HG03571 (cell line): ENCODE measurements around the gene PDLIM1.

Experiments
- ATAC-seq: cut with Tn5 transposase; IDR thresholded peaks from one replicate; pipeline ENCODE4 v1.9.1; 2021; ENCODE audit not compliant: unreplicated experiment

Gene PDLIM1

GRCh38 chr10:95289003-95289920 lies 1.5 kb downstream of the PDLIM1 start:
- ATAC-seq = no peak

- ATAC-seq = no peak
These were observed 2.5 kb downstream of the PDLIM1 start for GRCh38 chr10:95288303-95288702.

- no peak for ATAC-seq
These were observed 3.5 kb downstream of the PDLIM1 start for GRCh38 chr10:95287281-95287680.

GRCh38 chr10:95286707-95287106 lies 4.1 kb downstream of the PDLIM1 start:
- ATAC-seq = no peak

- no peak for ATAC-seq
These were observed 5.2 kb downstream of the PDLIM1 start for GRCh38 chr10:95285556-95285955.

GRCh38 chr10:95284807-95285206 lies 6.0 kb downstream of the PDLIM1 start:
- ATAC-seq = no peak

- no peak for ATAC-seq
These were observed 8.7 kb downstream of the PDLIM1 start for GRCh38 chr10:95282107-95282506.

- no peak for ATAC-seq
These were observed 9.6 kb downstream of the PDLIM1 start for GRCh38 chr10:95281206-95281605.

- ATAC-seq = no peak
These were observed 10.2 kb downstream of the PDLIM1 start for GRCh38 chr10:95280637-95281036.

GRCh38 chr10:95279042-95279820 lies 11.6 kb downstream of the PDLIM1 start:
- ATAC-seq = no peak

GRCh38 chr10:95278061-95278988 lies 12.5 kb downstream of the PDLIM1 start:
- no peak for ATAC-seq

- ATAC-seq = no peak
These were observed 13.2 kb downstream of the PDLIM1 start for GRCh38 chr10:95277614-95278013.

GRCh38 chr10:95277201-95277570 lies 13.6 kb downstream of the PDLIM1 start:
- ATAC-seq = no peak

- no peak for ATAC-seq
These were observed 14.2 kb downstream of the PDLIM1 start for GRCh38 chr10:95276367-95277200.

- ATAC-seq = no peak
These were observed 15.0 kb downstream of the PDLIM1 start for GRCh38 chr10:95275726-95276366.

GRCh38 chr10:95273393-95274312 lies 17.1 kb downstream of the PDLIM1 start:
- ATAC-seq = no peak

GRCh38 chr10:95268438-95268837 lies 22.4 kb downstream of the PDLIM1 start:
- no peak for ATAC-seq

GRCh38 chr10:95267251-95267650 lies 23.6 kb downstream of the PDLIM1 start:
- no peak for ATAC-seq

GRCh38 chr10:95266674-95267095 lies 24.1 kb downstream of the PDLIM1 start:
- peak; percentile 83 for ATAC-seq
